Nephron (organoid): ENCODE results near the gene USP10.

Experiments used
- H3K27ac Mint-ChIP-seq, 3 experiments: 2 replicates each; pipeline ENCODE4 v1.8.0; 2020; ENCODE audit warnings: mixed read lengths in 3 of 3, mild to moderate bottlenecking in 2 of 3, moderate library complexity in 1 of 3
- H3K27me3 Mint-ChIP-seq: 2 replicates; pipeline ENCODE4 v1.8.0; 2021; ENCODE audit warnings: low read depth, mild to moderate bottlenecking, moderate library complexity, mixed read lengths
- H3K36me3 Mint-ChIP-seq: 2 replicates; pipeline ENCODE4 v1.8.0; 2020; ENCODE audit warnings: low read depth, mixed read lengths
- H3K4me1 Mint-ChIP-seq: 2 replicates; pipeline ENCODE4 v1.8.0; 2020; ENCODE audit warnings: mixed read lengths
- H3K4me3 Mint-ChIP-seq, 3 experiments: 2 replicates each; pipeline ENCODE4 v1.8.0; 2020; ENCODE audit warnings: mild to moderate bottlenecking in 3 of 3, mixed read lengths in 3 of 3, moderate library complexity in 2 of 3
- H3K9me3 Mint-ChIP-seq: 2 replicates; pipeline ENCODE4 v1.8.0; 2020; ENCODE audit warnings: mixed read lengths
- CTCF ChIP-seq, 3 experiments: fragments of 200-600 bp; sonication (generic); IDR thresholded peaks; one replicate each; pipeline ENCODE4 v1.5.0; 2021; ENCODE audit warnings: antibody characterized with exemption in 3 of 3; ENCODE audit not compliant: unreplicated experiment in 3 of 3

The USP10 gene

GRCh38 chr16:84761448-84762368 is 61.9 kb downstream of the USP10 start:
- H3K4me1 Mint-ChIP-seq, result peaks cover 28% of the 10 kb centered on the region
- TF ChIP-seq CTCF (IDR thresholded peaks at IDR 0.05; ENCODE audit: unreplicated experiment in 3 of 3), result no peak

GRCh38 chr16:84763164-84763563 is 63.4 kb downstream of the USP10 start:
- H3K27ac Mint-ChIP-seq, result no peak overlapping the region
- H3K27me3 Mint-ChIP-seq, result no peaks in the 10 kb centered on the region
- TF ChIP-seq CTCF (IDR thresholded peaks at IDR 0.05; ENCODE audit: unreplicated experiment in 3 of 3), result no peak
- H3K9me3 Mint-ChIP-seq, result no peaks in the 10 kb centered on the region
- H3K4me3 Mint-ChIP-seq, result no peak overlapping the region
- H3K4me1 Mint-ChIP-seq, result peaks cover 30% of the 10 kb centered on the region
- H3K36me3 Mint-ChIP-seq, result peaks cover 81% of the 10 kb centered on the region

More at GRCh38 chr16:84761448-84762368, 61.9 kb downstream of the USP10 start:
- Mint-ChIP-seq H3K4me3 (no peak overlapping the region), H3K27me3 (no peaks in the 10 kb centered on the region), H3K27ac (no peak overlapping the region), H3K36me3 (peaks cover 68% of the 10 kb centered on the region), H3K9me3 (no peaks in the 10 kb centered on the region)

GRCh38 chr16:84763629-84764028 is 63.8 kb downstream of the USP10 start:
- Mint-ChIP-seq H3K4me3 (no peak overlapping the region), H3K27ac (no peak overlapping the region), H3K36me3 (peaks cover 85% of the 10 kb centered on the region), H3K9me3 (no peaks in the 10 kb centered on the region), H3K4me1 (peaks cover 28% of the 10 kb centered on the region), H3K27me3 (no peaks in the 10 kb centered on the region)
- no peak for TF ChIP-seq CTCF (IDR thresholded peaks at IDR 0.05; ENCODE audit: unreplicated experiment in 3 of 3)

- peak overlapping the region in 1 of 3 experiments; percentile 34 for H3K27ac Mint-ChIP-seq
- no peaks in the 10 kb centered on the region for H3K27me3 Mint-ChIP-seq
- TF ChIP-seq CTCF (IDR thresholded peaks at IDR 0.05; ENCODE audit: unreplicated experiment in 3 of 3), result no peak
- H3K4me1 Mint-ChIP-seq, result peaks cover 31% of the 10 kb centered on the region
- H3K36me3 Mint-ChIP-seq, result peaks cover 91% of the 10 kb centered on the region
- H3K9me3 Mint-ChIP-seq, result no peaks in the 10 kb centered on the region
- no peak overlapping the region for H3K4me3 Mint-ChIP-seq
Measured at GRCh38 chr16:84764970-84765369, 65.2 kb downstream of the USP10 start.

- Mint-ChIP-seq H3K9me3 (no peaks in the 10 kb centered on the region), H3K36me3 (peaks cover 89% of the 10 kb centered on the region), H3K27ac (peak overlapping the region in 2 of 3 experiments; percentile 15 to 34), H3K27me3 (no peaks in the 10 kb centered on the region), H3K4me1 (peaks cover 31% of the 10 kb centered on the region), H3K4me3 (no peak overlapping the region)
- no peak for TF ChIP-seq CTCF (IDR thresholded peaks at IDR 0.05; ENCODE audit: unreplicated experiment in 3 of 3)
Measured at GRCh38 chr16:84765616-84766580, 66.1 kb downstream of the USP10 start.
